Activated CD4-positive, alpha-beta T cell treated with anti-CD3 and anti-CD28 coated beads, Interleukin-2, amount 50 U/mL, for 4 hours (primary cell): ENCODE measurements around the gene MAST4.
"Not testable (repeated sequence)": the region's sequence is repeated elsewhere in the genome, so short reads cannot be mapped to it uniquely, and the experiment has no call there.

ENCODE experiments used
- DNase-seq, 2 experiments: peaks; one replicate each; pipeline ENCODE4 v3.0.0-alpha.2; 2020

Gene MAST4

GRCh38 chr5:66752668-66753067 is 156.5 kb downstream of the MAST4 start:
- DNase-seq, result not testable (repeated sequence)

- DNase-seq, result peak; percentile 1 to 11
These were observed 161.1 kb downstream of the MAST4 start for GRCh38 chr5:66757219-66757833.

GRCh38 chr5:66757834-66758371 is 161.7 kb downstream of the MAST4 start:
- no peak for DNase-seq

GRCh38 chr5:66769030-66769733 is 173.0 kb downstream of the MAST4 start:
- no peak for DNase-seq

- DNase-seq, result no peak
These were observed 173.8 kb downstream of the MAST4 start for GRCh38 chr5:66769839-66770617.

- no peak for DNase-seq
These were observed 181.7 kb downstream of the MAST4 start for GRCh38 chr5:66777868-66778267.

- DNase-seq, result no peak
These were observed 183.3 kb downstream of the MAST4 start for GRCh38 chr5:66779528-66779927.

GRCh38 chr5:66788556-66788955 is 192.4 kb downstream of the MAST4 start:
- no peak for DNase-seq

GRCh38 chr5:66789434-66789833 is 193.2 kb downstream of the MAST4 start:
- DNase-seq, result no peak

GRCh38 chr5:66793049-66793448 is 196.9 kb downstream of the MAST4 start:
- no peak for DNase-seq

GRCh38 chr5:66795682-66796081 is 199.5 kb downstream of the MAST4 start:
- DNase-seq, result no peak

GRCh38 chr5:66796305-66797292 is 200.4 kb downstream of the MAST4 start:
- no peak for DNase-seq

- no peak for DNase-seq
These were observed 206.7 kb downstream of the MAST4 start for GRCh38 chr5:66802941-66803340.

GRCh38 chr5:66805514-66806430 is 209.6 kb downstream of the MAST4 start:
- DNase-seq, result no peak

GRCh38 chr5:66807743-66808142 is 211.6 kb downstream of the MAST4 start:
- no peak for DNase-seq

- DNase-seq, result no peak
These were observed 212.5 kb downstream of the MAST4 start for GRCh38 chr5:66808663-66809062.

- DNase-seq, result no peak
These were observed 214.0 kb downstream of the MAST4 start for GRCh38 chr5:66810151-66810550.

GRCh38 chr5:66810848-66811261 is 214.7 kb downstream of the MAST4 start:
- DNase-seq, result no peak

GRCh38 chr5:66812291-66812690 is 216.1 kb downstream of the MAST4 start:
- DNase-seq, result no peak

GRCh38 chr5:66813306-66813705 is 217.1 kb downstream of the MAST4 start:
- no peak for DNase-seq
